GM20000 (cell line): ENCODE data around the gene SMURF1.

Experiments used
- DNase-seq: peaks from one replicate; pipeline ENCODE4 v3.0.0; 2012; ENCODE audit warnings: low spot score
- TF ChIP-seq, protein P1 (sequence below): IDR thresholded peaks from 2 replicates; pipeline ENCODE4 v1.5.1; 2012; ENCODE audit warnings: mild to moderate bottlenecking, control low read depth; ENCODE audit errors: extremely low read depth, missing control alignments

SMURF1 gene

DNA sequence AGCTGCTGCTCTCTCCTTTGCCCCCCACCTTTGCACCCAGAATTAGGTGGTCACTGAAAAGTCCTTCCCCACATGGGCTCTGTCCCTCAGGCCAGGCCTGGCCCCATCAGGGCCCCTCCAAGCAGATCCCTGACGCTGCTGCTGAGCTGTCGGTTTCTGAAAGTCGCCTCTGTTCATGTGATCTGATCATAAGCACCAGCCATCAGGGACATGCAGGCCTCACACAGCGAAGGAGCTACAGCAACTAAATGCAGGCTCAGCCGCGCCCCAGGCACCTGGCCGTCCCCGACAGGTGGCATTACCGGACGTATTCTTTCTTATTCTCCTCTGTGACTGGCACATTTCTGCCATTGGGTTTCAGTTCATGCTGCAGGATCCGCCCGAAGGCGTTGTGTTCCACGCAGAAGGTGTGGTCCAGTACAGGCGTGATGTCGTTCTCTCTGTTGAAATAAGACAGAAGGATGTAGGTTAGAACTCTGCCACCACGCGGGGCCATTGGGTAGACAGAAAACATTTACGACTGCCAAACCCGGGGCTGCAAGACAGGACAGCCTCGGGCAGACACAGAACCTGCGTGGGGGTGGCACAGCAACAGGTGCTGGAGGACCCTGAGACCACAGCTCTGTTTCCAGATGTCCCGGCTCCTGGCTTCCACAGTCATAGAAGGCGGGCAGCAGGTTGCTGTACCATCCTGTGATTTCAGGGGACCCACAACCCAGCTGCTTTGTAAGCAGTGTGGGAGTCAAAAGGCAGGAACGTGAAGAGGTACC, 105.6 kb downstream of the SMURF1 start:
- no peak for DNase-seq
- TF ChIP-seq, protein P1, sequence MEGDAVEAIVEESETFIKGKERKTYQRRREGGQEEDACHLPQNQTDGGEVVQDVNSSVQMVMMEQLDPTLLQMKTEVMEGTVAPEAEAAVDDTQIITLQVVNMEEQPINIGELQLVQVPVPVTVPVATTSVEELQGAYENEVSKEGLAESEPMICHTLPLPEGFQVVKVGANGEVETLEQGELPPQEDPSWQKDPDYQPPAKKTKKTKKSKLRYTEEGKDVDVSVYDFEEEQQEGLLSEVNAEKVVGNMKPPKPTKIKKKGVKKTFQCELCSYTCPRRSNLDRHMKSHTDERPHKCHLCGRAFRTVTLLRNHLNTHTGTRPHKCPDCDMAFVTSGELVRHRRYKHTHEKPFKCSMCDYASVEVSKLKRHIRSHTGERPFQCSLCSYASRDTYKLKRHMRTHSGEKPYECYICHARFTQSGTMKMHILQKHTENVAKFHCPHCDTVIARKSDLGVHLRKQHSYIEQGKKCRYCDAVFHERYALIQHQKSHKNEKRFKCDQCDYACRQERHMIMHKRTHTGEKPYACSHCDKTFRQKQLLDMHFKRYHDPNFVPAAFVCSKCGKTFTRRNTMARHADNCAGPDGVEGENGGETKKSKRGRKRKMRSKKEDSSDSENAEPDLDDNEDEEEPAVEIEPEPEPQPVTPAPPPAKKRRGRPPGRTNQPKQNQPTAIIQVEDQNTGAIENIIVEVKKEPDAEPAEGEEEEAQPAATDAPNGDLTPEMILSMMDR = no peak

DNA sequence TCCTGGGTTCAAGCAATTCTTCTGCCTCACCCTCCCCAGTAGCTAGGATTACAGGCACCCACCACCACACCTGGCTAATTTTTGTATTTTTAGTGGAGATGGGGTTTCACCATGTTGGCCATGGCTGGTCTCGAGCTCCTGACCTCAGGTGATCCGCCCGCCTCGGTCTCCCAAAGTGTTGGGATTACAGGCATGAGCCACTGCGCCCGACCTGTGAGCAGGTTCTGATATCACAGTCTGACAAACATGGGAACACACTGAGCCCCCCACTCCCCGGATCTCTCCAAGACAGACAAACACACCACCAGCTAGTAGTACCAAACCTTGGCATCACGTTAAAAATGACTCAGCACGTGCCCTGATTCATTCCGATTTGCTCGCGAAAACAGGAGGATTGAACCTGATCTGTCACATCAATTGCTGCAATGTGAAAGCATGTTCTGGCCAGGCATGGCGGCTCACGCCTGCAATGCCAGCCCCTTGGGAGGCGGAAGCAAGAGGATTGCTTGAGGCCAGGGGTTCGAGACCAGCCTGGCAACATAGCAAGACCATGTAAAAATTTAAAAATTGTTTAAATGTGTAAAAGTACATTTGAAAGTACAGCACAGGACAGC, 106.5 kb downstream of the SMURF1 start:
- TF ChIP-seq, protein P1 = no peak
- DNase-seq = no peak

DNA sequence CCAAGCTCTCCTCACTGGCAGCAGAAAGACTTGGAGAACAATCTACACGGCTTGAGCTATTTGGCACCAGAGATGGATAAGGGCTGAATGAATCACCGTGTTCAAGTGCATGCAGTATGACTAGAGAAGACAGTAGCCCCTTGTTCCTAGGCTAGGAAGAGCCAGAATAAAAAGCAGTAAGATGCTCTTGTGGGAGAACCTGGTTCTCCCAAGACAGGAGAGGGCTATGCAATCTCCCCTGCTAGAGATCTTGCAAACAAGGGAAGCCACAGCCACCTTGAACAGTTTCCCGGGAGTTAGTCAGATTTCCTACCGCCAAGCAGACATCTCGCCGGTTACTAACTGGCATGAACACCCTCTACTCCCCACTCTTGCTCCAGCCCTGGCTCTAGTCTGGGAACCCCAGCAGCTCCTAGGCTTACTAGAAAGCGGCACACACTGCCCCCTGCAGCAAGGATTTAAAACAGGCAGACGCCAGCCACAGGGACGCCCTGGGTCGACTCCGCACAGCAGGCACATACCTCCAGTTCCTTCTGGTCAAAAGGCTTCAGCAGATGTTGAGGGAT, 107.3 kb downstream of the SMURF1 start:
- TF ChIP-seq, protein P1 = no peak
- DNase-seq = no peak

DNA sequence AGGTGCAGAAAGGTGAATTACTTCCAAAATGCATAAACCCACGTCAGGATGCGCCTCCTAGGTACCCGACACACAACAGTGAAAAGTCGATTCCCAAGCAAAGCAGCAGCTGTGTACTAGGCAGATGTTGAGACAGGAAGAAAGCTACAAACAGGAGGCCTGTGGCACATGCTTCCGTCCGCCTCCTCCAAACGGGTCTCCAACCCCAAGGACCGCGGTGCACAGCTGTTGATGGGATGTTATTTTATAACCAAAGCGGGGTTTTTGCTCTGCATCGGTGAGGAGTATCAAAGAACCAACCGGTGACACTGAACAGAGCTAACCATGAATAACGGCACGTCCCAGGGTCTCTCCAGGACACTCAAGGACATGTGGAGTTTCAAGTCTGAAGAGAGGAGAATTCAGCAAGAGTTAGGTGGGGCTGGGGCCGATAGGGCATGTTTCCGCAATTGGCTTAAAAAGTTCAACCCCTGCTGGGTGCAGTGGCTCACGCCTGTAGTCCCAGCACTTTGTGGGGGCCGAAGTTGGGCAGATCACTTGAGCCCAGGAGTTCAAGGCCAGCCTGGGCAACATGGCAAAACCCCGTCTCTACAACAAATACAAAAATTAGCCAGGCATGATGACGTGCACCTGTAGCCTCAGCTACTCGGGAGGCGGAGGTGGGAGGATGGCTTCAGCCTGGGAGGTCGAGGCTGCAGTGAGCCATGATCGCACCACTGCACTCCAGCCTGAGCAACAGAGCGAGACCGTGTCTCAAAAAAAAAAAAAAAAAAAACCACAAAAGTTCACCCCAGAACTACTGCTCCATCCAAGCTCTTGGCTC, 108.0 kb downstream of the SMURF1 start:
- DNase-seq = no peak
- TF ChIP-seq, protein P1 = no peak

DNA sequence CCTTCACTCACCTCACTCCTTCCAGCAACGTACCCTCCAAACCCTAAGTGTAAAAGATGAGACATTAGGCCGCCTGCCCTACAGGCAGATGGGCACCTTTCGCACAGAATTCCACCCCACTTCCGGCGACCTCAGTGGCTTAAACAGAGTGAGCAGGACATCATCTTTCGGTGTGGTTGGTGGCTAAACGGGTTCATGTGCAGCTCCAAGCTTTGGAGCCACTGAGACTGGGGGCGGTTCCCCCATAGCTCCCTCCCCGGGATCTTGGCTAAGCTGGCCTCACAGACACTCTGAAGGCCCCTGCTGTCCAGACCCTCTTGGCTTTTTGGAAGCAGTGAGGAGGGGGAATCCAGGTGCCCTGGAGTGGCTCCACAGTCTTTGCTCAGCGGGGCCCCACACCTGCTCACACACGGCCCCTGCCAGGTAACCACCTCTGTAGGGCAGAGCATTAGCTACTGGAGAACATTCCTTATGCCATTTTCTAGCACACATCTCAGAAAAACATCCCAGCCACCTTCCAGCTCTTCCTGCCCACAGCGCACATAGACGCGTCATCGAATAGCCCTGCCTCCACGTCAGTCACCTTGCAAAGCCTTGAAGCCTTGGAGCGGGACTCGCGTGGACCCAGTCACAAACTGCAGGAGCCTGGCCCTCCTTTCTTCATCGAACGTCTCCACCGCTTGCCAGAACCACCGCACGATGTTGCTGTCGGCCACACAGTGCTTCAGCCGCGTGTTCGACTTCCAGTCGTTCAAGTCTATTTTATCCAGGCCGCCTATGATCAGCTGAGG, 108.8 kb downstream of the SMURF1 start:
- TF ChIP-seq, protein P1 = no peak
- no peak for DNase-seq

DNA sequence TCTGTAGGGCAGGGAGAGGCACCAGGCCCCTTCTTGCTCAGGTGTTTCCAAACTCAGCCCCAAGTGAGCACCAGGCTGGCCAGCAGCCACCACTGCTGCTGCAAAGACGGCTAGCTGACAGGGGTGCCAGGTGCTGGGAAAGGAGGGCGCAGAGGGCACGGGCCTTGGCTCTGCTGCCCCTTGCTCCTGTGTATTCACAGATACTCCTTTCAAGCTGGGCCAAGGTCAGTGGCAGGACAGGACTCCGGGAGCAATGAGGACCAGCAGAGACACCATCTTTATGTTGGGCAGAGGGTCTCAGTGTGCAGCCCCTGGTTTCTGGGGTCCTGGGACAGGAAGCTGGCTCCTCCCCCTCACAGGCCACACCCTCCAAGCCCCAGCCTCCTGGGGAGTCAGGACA, 110.1 kb downstream of the SMURF1 start:
- TF ChIP-seq, protein P1 = no peak
- no peak for DNase-seq
